Measurements from ENCODE around the gene TPCN2.

Gene TPCN2

GRCh38 chr11:69037074-69037473, 11.7 kb upstream of the TPCN2 start:
- no peak for DNase-seq (ENCODE audit: low read depth, low spot score)

GRCh38 chr11:69037544-69037943, 11.2 kb upstream of the TPCN2 start:
- DNase-seq (ENCODE audit: low read depth, low spot score) = no peak

GRCh38 chr11:69039501-69039900, 9.2 kb upstream of the TPCN2 start:
- DNase-seq (ENCODE audit: low read depth, low spot score) = no peak

- DNase-seq (ENCODE audit: low read depth, low spot score) = no peak
These were observed 8.7 kb upstream of the TPCN2 start for GRCh38 chr11:69040051-69040450.

GRCh38 chr11:69040581-69041260, 8.0 kb upstream of the TPCN2 start:
- DNase-seq (ENCODE audit: low read depth, low spot score) = no peak

GRCh38 chr11:69041516-69041915, 7.2 kb upstream of the TPCN2 start:
- no peak for DNase-seq (ENCODE audit: low read depth, low spot score)

- peak; percentile 87 for DNase-seq (ENCODE audit: low read depth, low spot score)
These were observed 4.4 kb upstream of the TPCN2 start for GRCh38 chr11:69044111-69045013.

- no peak for DNase-seq (ENCODE audit: low read depth, low spot score)
These were observed 570 bp upstream of the TPCN2 start for GRCh38 chr11:69048031-69048693.

- DNase-seq (ENCODE audit: low read depth, low spot score) = peak; percentile 24
These were observed 747 bp downstream of the TPCN2 start for GRCh38 chr11:69049490-69049867.

GRCh38 chr11:69050592-69051380, 2.1 kb downstream of the TPCN2 start:
- no peak for DNase-seq (ENCODE audit: low read depth, low spot score)

- DNase-seq (ENCODE audit: low read depth, low spot score) = no peak
These were observed 2.9 kb downstream of the TPCN2 start for GRCh38 chr11:69051381-69052342.

- no peak for DNase-seq (ENCODE audit: low read depth, low spot score)
These were observed 3.8 kb downstream of the TPCN2 start for GRCh38 chr11:69052343-69053168.

GRCh38 chr11:69053169-69053477, 4.4 kb downstream of the TPCN2 start:
- DNase-seq (ENCODE audit: low read depth, low spot score) = no peak

GRCh38 chr11:69053546-69054396, 5.0 kb downstream of the TPCN2 start:
- DNase-seq (ENCODE audit: low read depth, low spot score) = no peak

GRCh38 chr11:69054397-69055211, 5.9 kb downstream of the TPCN2 start:
- no peak for DNase-seq (ENCODE audit: low read depth, low spot score)

- DNase-seq (ENCODE audit: low read depth, low spot score) = no peak
These were observed 6.5 kb downstream of the TPCN2 start for GRCh38 chr11:69055212-69055586.

- DNase-seq (ENCODE audit: low read depth, low spot score) = no peak
These were observed 7.1 kb downstream of the TPCN2 start for GRCh38 chr11:69055598-69056516.
